Transverse colon (tissue), 4 donors: ENCODE data around the gene BCL6. TPM values are rescaled to one million over a fixed set of nuclear protein-coding genes. Genes with fewer than 3 reads are reported as not detected.

ENCODE experiments used
- DNase-seq: peaks from one replicate; pipeline ENCODE4 v3.0.0-alpha.2; 2019
- H3K27ac ChIP-seq, 4 donors: fragments of 200-600 bp; sonication (generic); 2 replicates each; pipeline ENCODE4 v1.5.1; 2016 to 2018; ENCODE audit warnings: inconsistent platforms in 4 of 4
- H3K27me3 ChIP-seq: fragments of 200-600 bp; sonication (generic); 2 replicates; pipeline ENCODE4 v1.5.1; 2017; ENCODE audit warnings: inconsistent platforms
- H3K36me3 ChIP-seq, 4 donors: fragments of 200-600 bp; sonication (generic); 2 replicates each; pipeline ENCODE4 v1.5.1; 2017 to 2019; ENCODE audit warnings: inconsistent platforms in 4 of 4
- H3K4me1 ChIP-seq, 4 donors: fragments of 200-600 bp; sonication (generic); 2 replicates each; pipeline ENCODE4 v1.5.1; 2017 to 2020; ENCODE audit warnings: inconsistent platforms in 4 of 4
- H3K4me3 ChIP-seq, 4 donors: fragments of 200-600 bp; sonication (generic); 1 replicate in 1 of 4; 2 replicates in 3 of 4; pipeline versions ENCODE4 v1.5.1 to v1.6.1; 2017 to 2019; ENCODE audit warnings: inconsistent platforms in 4 of 4
- H3K9me3 ChIP-seq, 2 donors: fragments of 200-600 bp; sonication (generic); 2 replicates each; pipeline ENCODE4 v1.5.1; 2017 to 2019; ENCODE audit warnings: inconsistent platforms in 2 of 2
- EP300 ChIP-seq: sonication (generic); formaldehyde crosslinking; IDR thresholded peaks from one replicate; pipeline ENCODE4 v1.6.1; 2017; ENCODE audit warnings: antibody characterized with exemption, low read depth
- POLR2A ChIP-seq: fragments of 450-650 bp; IDR thresholded peaks from one replicate; pipeline ENCODE4 v1.6.1; 2016; ENCODE audit warnings: antibody characterized with exemption, mild to moderate bottlenecking, moderate library complexity
- POLR2AphosphoS5 ChIP-seq, 3 donors: sonication (generic); formaldehyde crosslinking; IDR thresholded peaks; one replicate each; pipeline ENCODE4 v1.6.1; 2016; ENCODE audit warnings: antibody characterized with exemption in 3 of 3
- WGBS, 2 donors: methylation state at CpG; one replicate each; pipeline ENCODE4 v1.1.5; 2018; ENCODE audit warnings: low coverage in 1 of 2; 5-methylcytosine and 5-hydroxymethylcytosine counted together
- in situ Hi-C, 4 donors: fragments of 200-750 bp; cut with MboI; loops; one replicate each; pipeline versions ENCODE4 v1.15.0 to v1.15.1; 2017; ENCODE audit warnings: low sequenced_read_pairs in 3 of 4, low pct_ligation_motif_present in 1 of 4, low pct_unique_long_range_greater_than_20kb in 1 of 4
- intact Hi-C: fragments of 100-400 bp; cut with DNase I; formaldehyde crosslinking; loops from one replicate; pipeline ENCODE4 v1.15.1; 2023; ENCODE audit warnings: low total_unique reads
- total RNA-seq, 4 donors: library from RNA; depleted of rRNA; stranded (reverse); fragments of >200 nt; gene quantifications; one replicate each; pipeline ENCODE4 v1.1.0, GENCODE V29; 2016
- TF ChIP-seq, protein P1 (sequence below), 5 experiments: fragments of 200-600 bp in 3 of 5; fragments of 450-650 bp in 2 of 5; sonication (generic) in 3 of 5; IDR thresholded peaks; 1 replicate in 2 of 5; 2 replicates in 3 of 5; pipeline ENCODE4 v1.5.1; 2016 to 2017; ENCODE audit warnings: antibody characterized with exemption in 5 of 5, inconsistent platforms in 3 of 5, mild to moderate bottlenecking in 2 of 5, moderate library complexity in 1 of 5

BCL6 gene
- total RNA-seq, 4 donors from 2014 or later = 18.7 to 65.5 (median 32.5) TPM

DNA sequence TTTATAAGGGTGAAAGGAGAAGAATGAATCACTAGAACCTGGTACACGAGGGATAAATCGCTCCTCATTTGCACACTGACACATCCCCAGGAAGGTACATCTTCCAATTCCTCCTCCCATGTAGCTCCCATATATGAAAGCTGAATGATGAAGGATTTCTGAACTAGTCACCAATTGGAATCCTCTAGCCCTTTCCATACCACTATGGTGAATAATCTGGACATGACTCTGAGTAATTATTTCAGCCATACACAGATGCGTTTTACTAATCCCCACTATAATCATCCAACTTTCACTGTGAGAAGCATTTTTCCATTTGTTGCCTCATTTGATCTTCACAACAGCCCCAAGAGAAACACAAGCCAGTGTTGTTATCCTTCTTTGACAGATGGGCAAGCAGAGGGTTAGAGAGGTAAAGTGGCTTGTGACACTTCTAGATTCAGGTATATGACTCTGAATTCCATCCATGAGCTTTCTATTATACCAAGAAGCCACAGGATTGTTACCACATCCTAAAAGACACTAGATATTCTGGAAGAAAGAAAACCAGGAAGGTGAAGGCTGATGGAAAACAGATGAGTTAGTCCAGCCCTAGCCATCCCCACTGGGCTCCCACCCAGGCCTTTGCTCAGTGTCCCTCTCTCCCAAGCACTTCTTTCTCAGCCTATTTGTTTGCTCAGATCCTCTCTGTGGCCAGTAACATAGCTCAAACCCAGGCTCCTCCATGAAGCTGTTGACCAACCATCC lies 22.2 kb upstream of the BCL6 start:
- no peaks in the 10 kb centered on the region for H3K9me3 ChIP-seq
- no peak overlapping the region for H3K4me3 ChIP-seq
- in situ Hi-C loops = loop anchor here in 1 of 4 donors (25.0 kb wide), 1 partner anchor 270 kb away; no protein-coding TSS in a partner anchor
- H3K36me3 ChIP-seq = no peaks in the 10 kb centered on the region
- TF ChIP-seq POLR2AphosphoS5 (IDR thresholded peaks at IDR 0.05) = no peak
- TF ChIP-seq, protein P1, sequence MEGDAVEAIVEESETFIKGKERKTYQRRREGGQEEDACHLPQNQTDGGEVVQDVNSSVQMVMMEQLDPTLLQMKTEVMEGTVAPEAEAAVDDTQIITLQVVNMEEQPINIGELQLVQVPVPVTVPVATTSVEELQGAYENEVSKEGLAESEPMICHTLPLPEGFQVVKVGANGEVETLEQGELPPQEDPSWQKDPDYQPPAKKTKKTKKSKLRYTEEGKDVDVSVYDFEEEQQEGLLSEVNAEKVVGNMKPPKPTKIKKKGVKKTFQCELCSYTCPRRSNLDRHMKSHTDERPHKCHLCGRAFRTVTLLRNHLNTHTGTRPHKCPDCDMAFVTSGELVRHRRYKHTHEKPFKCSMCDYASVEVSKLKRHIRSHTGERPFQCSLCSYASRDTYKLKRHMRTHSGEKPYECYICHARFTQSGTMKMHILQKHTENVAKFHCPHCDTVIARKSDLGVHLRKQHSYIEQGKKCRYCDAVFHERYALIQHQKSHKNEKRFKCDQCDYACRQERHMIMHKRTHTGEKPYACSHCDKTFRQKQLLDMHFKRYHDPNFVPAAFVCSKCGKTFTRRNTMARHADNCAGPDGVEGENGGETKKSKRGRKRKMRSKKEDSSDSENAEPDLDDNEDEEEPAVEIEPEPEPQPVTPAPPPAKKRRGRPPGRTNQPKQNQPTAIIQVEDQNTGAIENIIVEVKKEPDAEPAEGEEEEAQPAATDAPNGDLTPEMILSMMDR (IDR thresholded peaks at IDR 0.05) = no peak
- no peak for TF ChIP-seq EP300
- no peak for TF ChIP-seq POLR2A
- no peak for DNase-seq
- intact Hi-C loops = no loop called here
- no peaks in the 10 kb centered on the region for H3K27me3 ChIP-seq
- H3K4me1 ChIP-seq = peaks cover 0 to 4% (median 0%) of the 10 kb centered on the region in 4 donors
- 85 to 100% methylated on average over 3 of the region's 3 CpGs for WGBS, 2 donors
- no peak overlapping the region for H3K27ac ChIP-seq

DNA sequence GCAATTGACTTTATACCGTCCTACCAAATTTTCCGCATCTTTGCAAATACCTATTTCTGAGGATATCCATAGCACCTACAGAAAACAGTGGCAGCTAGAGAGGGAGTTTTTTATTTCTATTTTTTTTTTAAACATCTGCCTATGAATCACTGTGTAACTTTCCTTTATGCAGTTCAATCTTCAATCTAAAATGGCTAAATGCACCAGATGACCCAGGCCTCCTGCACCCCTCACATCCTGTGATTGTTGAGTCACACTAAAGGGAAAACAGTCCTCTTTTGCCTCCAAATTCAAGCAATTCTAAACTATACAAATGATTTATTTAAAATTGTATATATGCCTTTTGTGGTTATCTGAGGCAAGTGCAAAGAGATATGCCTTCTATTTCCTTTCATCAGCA lies 20.1 kb upstream of the BCL6 start:
- intact Hi-C loops (no loop called here), in situ Hi-C loops (loop anchor here in 1 of 4 donors (25.0 kb wide), 1 partner anchor 272 kb away; no protein-coding TSS in a partner anchor)
- no peaks in the 10 kb centered on the region for H3K36me3 ChIP-seq
- H3K4me1 ChIP-seq = peaks cover 0 to 4% (median 0%) of the 10 kb centered on the region in 4 donors
- DNase-seq = no peak
- H3K4me3 ChIP-seq = no peak overlapping the region
- H3K9me3 ChIP-seq = no peaks in the 10 kb centered on the region
- TF ChIP-seq EP300 (no peak), POLR2AphosphoS5 (IDR thresholded peaks at IDR 0.05) (no peak), POLR2A (no peak)
- TF ChIP-seq, protein P1 (IDR thresholded peaks at IDR 0.05) = no peak
- 96 to 100% methylated on average over 2 of the region's 2 CpGs for WGBS, 2 donors
- H3K27me3 ChIP-seq = no peaks in the 10 kb centered on the region
- no peak overlapping the region for H3K27ac ChIP-seq

DNA sequence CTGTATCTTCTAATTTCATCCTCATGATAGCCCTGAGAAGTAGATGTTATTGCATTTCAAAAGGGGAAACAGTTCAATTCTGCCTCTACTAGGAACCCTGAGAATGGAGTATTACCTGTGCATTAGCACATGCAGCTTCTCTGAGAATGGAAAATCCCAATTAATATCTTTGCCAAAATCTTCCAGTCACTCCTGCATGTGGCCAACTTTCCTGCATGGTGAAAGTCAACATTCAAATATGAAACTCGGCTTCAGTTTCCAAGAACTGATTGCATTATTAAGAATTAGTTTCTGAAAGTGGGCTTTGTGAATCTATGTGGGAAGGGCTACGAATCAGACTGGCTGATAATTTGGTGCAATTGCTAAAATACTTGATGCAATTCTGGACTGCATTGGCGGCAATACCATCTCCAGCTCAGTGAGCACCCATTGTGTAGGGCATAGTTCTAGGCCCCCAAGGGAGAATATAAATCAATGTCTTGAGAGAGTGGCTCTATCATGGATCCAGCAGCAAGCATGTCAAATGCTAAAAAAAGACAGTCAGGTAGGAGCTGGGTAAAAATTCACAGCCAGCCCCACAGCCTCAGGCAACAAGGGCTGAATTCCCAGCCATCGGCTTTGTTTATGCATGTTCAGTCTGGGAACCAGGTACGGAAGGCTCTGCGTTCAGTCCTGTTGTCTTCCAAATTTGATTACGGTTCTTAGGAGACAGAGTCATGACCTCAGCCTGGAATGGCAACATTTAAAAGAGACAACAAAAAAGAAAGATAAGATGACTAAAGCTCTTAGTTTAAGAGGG lies 18.8 kb upstream of the BCL6 start:
- H3K27me3 ChIP-seq = no peaks in the 10 kb centered on the region
- TF ChIP-seq POLR2AphosphoS5 (IDR thresholded peaks at IDR 0.05) (no peak), EP300 (no peak), POLR2A (no peak)
- TF ChIP-seq, protein P1 (IDR thresholded peaks at IDR 0.05) = no peak
- no peaks in the 10 kb centered on the region for H3K36me3 ChIP-seq
- in situ Hi-C loops = loop anchor here in 1 of 4 donors (25.0 kb wide), 1 partner anchor 273 kb away; no protein-coding TSS in a partner anchor
- no peak for DNase-seq
- H3K27ac ChIP-seq = no peak overlapping the region
- WGBS, 2 donors = 82 to 85% methylated on average over 3 to 7 of the region's 7 CpGs
- H3K4me1 ChIP-seq = no peaks in the 10 kb centered on the region
- no peaks in the 10 kb centered on the region for H3K9me3 ChIP-seq
- intact Hi-C loops = no loop called here
- no peak overlapping the region for H3K4me3 ChIP-seq

DNA sequence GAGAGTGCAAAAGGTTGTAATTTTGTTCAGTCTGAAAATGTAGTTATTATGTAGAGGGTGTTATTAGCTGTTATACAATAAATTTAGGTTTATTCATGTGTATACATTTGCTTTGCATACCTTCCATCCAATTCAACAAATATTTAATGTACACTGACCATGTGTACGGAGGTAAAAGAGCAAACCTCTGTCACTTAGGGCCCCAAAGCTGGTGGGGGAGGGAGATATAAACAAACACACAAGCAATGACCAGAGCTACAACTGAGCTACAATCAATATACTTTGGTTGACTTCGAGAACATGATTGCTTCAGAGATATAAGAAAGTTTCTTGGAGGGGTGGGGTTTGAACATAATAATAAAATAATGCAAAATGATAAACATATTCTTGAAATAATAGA lies 17.5 kb upstream of the BCL6 start:
- intact Hi-C loops (no loop called here), in situ Hi-C loops (loop anchor here in 1 of 4 donors (25.0 kb wide), 1 partner anchor 275 kb away; no protein-coding TSS in a partner anchor)
- Histone ChIP-seq H3K9me3 (no peaks in the 10 kb centered on the region), H3K4me3 (no peak overlapping the region), H3K27me3 (no peaks in the 10 kb centered on the region), H3K27ac (no peak overlapping the region), H3K4me1 (no peaks in the 10 kb centered on the region), H3K36me3 (no peaks in the 10 kb centered on the region)
- TF ChIP-seq, protein P1 (IDR thresholded peaks at IDR 0.05) = no peak
- TF ChIP-seq POLR2AphosphoS5 (IDR thresholded peaks at IDR 0.05) (no peak), EP300 (no peak), POLR2A (no peak)
- DNase-seq = no peak
- WGBS, 2 donors = 73 to 83% methylated on average over 2 of the region's 2 CpGs
